DMS79 (cell line): ENCODE data around the gene KDM3A.

Experiments
- DNase-seq: peaks from one replicate; lab custom pipeline; 2025; lab: John Stamatoyannopoulos, UW

KDM3A gene, protein sequence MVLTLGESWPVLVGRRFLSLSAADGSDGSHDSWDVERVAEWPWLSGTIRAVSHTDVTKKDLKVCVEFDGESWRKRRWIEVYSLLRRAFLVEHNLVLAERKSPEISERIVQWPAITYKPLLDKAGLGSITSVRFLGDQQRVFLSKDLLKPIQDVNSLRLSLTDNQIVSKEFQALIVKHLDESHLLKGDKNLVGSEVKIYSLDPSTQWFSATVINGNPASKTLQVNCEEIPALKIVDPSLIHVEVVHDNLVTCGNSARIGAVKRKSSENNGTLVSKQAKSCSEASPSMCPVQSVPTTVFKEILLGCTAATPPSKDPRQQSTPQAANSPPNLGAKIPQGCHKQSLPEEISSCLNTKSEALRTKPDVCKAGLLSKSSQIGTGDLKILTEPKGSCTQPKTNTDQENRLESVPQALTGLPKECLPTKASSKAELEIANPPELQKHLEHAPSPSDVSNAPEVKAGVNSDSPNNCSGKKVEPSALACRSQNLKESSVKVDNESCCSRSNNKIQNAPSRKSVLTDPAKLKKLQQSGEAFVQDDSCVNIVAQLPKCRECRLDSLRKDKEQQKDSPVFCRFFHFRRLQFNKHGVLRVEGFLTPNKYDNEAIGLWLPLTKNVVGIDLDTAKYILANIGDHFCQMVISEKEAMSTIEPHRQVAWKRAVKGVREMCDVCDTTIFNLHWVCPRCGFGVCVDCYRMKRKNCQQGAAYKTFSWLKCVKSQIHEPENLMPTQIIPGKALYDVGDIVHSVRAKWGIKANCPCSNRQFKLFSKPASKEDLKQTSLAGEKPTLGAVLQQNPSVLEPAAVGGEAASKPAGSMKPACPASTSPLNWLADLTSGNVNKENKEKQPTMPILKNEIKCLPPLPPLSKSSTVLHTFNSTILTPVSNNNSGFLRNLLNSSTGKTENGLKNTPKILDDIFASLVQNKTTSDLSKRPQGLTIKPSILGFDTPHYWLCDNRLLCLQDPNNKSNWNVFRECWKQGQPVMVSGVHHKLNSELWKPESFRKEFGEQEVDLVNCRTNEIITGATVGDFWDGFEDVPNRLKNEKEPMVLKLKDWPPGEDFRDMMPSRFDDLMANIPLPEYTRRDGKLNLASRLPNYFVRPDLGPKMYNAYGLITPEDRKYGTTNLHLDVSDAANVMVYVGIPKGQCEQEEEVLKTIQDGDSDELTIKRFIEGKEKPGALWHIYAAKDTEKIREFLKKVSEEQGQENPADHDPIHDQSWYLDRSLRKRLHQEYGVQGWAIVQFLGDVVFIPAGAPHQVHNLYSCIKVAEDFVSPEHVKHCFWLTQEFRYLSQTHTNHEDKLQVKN (N-terminal part only)

DNA sequence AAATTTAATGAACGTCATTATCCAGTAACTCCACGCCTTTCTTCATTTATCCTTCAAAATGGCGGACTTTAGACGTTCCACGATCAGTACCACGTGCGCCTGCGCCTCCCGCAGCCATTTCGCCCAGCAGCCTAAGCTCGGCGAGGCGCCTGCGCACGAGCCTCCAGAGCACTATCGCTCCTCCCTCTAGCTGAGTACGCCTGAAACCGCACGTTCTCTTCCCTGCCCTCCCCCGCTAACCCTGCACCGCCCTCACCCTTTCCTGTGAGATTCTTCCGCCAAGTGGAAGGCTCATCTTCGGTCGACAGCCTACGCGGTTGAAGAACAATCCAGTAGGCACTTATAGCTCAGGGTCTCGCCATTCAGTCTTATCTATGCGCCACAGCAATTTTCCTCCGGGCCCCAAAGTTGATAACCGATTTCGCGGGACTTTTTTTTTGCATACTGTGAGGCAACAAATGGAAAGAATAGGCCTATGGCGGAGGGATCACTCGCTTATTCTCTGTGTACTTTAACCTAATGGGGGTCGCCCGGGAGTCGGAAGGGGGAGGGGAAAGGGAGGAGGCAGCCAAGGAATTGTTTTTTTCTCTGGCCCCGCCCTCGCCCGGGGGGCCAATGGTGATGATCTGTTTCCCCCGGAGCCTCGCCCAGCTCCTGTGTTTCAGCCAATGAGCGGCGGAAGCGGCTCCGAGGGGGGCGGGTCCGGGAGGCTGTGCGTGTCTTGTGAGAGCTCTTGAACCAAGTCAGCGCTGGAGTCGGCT, at the start of gene KDM3A:
KDM3A (plus strand) TSS at position 741 of the 761 bp plus-strand sequence. CDS start 677 bp downstream, outside the sequence.
- DNase-seq: peak; percentile 97

DNA sequence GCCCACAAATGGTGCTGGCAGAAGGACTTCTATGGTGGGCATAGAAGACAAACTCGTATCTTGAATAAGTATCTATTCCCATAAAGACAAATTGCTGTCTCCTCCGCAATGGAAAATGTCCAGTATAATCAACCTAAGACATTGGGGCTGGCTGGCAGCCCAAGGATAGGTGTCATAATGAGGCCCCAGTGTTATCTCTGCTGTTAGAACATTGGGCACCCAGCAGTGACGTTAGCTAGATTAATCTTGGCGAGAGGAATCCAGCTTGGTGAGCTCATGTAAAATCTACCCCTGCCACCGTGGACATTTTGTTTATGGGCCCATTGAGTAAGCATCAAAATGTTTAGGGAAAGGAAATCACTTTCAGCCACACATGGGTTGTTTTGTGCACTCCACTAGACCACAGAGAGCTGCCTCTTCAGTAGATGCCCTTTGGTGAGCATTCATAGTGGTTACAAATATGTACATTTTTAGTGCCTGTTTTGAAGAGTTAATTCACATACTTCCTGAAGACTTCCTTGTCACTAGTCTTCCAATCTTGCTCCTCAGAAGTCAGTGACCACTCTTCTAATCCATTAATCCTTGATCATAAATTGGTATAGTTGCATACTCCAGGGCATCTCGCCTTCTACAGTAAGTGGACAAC, 48.2 kb upstream of the KDM3A start:
- no peak for DNase-seq

DNA sequence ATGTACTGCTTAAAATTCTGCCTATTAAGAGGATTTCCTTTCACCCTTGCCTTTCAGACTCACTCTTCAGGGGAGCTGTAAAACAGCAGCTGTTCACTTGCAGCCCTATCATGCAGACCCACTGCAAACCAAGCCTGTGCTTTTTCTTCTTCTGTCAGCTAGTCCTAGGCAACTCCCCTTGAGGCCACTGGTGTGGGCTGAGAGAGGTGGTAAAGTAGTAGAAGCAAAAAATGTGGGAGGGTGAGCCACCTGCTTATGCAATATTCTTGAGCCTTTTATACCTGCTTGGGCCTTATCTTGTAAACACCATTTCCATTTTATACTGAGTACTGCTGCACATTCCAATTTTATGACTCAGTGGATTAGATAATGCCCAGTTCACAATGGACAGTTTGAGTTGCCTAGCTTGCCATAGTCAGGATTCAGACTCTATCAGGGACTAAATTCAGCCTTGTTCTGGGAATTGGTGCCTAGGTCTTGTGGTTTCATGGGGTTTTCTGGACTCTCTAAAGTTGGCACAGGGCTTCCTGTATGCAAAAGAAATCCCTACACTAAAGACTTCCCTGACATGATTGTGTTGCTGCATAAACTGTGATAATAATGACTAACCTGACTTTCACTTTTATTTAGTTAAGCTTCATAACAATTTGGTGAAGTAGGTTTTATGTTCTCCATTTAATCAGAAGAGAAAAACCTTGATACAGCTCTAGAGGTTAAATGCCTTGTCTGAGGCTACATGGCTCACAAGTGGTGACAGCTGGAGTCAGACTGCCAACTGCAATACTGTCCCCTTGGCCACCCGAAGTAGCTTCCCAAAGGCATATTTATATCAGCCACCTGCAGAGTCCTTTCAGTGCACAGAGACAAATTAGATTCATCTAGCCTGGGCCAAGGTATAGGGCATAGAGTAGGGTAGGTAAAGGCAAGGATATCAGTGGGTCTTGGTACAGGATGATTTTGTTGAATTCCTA, 47.4 kb upstream of the KDM3A start:
- peak; percentile 31 for DNase-seq

DNA sequence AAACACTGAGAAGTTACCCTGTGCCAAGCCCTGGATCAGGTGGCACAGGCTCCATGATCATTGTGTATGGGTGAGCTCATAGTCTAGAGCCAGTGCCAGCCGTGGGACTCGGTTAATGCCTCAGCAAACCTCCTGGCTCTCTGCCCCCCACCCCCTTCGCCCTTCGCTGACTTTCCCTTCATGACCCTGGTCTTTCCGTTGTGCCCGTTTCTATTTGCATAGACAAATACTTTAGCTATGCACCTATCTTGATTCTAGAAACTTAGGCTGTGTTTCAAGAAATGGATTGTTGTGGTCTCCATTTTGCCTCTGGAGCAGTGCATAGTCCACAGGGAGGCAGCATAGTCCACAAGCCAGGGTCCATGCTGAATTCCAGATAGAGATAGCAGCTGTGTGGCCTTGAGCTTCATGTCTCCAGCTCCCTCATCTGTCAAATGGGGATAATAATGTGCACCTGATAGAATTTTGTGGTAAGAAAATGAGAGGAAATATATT, 44.8 kb upstream of the KDM3A start:
- no peak for DNase-seq

DNA sequence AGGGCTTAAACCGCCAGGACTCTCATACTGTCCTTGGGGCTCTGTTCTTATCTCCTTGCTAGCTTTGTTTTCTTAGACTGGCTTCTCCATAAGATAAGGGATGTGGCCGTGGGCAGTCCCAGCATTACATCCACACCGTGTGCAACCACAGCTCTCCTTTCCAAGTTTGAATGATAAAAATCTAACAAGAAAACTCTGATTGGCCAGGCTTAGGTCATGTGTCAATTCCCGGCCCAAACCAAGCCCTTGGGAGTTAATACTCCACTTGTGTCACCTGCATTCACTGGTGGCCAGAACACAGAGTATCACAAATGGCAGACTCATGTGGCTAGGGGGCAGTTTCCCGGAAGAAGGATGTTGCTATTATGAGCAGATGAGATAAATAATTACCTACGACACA, 43.2 kb upstream of the KDM3A start:
- no peak for DNase-seq

DNA sequence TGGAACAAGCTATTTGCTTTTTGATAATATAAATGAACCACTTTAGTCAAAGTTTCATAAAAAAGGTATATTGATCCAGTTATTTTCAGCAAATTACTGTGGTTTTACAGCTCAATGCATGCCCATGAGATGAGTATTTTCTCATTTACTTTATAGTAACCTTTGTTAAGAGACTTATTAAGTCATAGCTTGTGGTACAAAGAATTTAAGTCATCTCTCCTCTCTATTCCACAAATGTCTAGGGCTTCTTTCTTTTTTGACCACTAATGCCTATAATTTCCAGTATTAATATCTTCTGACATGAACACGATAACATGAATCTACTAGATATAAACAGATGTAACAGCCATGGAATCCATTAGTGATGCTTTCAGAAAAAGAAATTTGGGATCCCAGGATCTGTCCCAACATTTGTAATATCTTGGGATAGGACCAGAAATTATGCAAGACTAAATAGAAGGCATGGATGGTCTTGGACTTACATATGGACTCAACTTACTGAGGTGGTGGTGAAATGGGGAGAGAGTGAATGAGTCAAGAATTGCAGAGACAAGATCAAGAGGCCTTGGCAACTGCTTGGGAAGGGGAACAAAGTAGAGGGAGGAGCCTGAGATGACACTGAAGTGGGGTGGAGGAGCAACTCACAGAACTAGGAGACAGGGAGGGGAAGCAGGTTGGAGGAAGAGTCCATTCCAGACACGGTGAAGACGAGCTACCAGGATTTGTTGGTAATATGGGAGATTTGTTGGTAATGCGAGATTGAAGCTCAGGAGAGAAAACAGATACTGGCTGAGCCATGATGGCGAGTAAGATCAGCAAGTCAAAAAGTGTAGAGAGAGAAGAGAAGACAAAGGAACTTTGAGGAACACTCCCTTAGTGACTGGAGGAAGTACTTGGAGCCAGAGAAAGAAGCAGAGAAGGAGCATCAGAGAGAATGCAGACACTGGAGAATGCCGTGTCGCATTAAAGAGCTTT, 42.4 kb upstream of the KDM3A start:
- no peak for DNase-seq

DNA sequence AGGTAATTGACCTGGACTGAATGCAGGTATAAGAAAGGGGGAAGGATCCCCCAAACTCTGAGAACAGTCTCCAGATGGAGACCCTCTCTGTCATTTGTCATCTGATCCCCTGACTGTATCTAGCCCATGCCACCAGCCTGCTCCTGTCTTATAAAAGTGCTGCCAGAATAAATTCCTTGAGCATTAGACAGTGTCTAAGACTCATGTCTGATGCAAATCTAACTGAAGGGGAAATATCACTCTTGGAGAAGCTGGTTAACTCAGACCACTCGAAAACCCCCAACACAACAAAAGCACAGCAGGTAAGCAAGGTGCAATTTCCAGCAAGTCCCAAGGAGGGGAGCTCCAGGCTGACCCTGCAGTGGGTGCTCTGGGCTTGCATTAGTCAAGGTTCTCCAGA, 40.9 kb upstream of the KDM3A start:
- DNase-seq: no peak

DNA sequence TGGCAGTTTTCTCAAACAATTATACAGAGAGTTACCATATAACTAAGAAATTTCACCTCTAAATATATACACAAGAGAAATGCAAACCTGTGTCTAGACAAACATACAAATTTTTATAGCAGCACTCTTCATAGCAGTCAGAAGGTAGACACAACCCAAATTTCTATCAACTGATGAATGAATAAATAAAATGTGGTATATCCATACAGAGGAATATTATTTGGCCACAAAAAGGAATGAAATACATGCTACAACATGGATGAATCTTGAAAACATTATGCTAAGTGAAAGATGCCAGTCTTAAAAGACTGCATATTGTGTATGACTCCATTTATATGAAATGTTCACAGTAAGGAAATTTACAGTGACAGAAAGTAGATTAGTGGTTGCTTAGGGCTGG, 30.6 kb upstream of the KDM3A start:
- DNase-seq: no peak

DNA sequence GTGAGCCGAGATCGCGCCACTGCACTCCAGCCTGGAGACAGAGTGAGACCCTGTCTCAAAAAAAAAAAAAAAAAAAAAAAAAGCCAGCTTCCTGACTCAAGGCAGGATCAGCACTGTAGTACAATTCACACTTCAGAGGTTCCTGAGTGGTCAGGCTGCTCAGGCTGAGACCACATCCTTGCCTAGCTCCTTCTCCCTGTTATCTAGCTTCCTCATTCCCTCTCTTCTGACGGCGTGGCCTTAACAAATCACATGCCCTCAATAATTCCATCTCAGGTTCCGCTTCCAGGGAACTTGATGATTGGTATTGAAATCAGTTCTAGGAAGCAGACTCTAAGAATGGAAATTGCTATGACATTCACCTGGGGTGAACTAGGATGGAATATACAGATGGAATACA, 29.8 kb upstream of the KDM3A start:
- DNase-seq: no peak

DNA sequence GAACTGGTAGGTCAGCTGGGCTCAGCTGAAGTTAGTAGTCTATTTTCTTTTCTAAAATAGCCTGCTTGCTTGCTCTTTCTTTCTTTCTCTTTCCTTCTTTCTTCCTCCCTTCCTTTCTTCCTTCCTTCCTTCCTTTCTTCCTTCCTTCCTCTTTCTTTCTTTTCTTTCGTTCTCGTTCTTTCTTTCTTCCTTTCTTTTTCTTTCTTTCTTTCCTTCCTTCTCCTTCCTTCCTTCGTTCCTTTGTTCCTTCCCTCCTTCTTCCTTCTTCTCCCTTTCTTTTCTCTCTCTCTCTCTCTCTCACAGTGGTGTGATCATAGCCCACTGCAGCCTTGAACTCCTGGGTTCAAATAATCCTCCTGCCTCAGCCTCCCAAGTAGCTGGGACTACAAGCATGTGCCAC, 29.2 kb upstream of the KDM3A start:
- DNase-seq: no peak

DNA sequence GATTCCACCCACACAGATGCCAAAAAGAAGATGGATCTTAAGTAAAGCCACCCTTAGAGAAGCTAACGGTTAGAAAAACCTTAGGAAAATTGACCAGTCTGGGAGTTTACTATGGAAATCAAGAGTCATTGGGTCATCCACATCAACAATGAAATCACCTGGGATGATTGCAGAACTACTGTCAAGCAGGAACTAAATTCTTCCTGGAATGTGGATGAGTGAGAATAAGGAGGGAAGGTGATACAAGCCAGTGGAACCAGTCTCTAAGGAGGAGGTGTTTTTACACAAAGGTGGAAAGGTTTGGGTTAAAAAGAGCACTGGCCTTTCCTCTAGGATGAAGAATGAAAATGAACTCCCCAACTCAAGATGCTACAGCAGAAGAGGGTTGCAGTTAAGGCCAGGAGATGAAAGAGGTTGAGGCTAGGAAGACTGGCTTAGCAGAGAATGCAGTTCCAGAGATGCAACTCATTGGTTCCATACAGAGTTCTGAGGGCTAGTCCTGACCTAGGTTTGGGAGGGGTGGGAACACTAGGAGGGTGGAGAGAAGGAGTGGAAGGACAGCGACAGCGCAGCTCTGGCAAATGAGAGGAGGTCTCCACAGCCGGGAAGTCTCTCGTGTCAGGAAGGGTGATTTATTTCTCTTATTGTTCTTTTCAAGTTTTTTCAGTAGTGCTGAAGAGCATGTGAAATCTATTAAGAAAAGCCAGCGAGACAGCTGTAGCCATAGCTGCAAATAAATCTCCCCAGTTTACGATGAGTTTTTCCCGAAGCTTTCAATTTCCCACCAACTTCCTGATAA, 27.7 kb upstream of the KDM3A start:
- DNase-seq: no peak

DNA sequence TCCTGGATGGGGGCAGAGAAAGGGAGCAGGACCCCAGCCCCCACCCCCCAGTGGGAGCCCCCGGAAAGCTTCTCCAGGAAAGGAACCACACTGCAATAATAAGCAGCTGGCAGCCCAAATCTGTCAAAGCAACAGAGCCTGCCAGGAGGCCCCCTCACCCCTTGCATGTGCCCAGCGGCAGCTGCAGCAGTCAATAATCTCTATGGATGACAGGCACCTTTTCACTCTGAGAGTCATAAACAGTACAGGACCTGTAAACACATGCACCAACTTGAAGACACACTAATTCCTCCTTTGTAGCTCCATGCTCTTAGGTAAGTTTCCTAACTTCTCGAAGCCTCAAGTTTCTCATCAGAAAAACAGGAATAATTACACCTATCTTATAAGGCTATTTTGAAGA, 26.2 kb upstream of the KDM3A start:
- DNase-seq: no peak

DNA sequence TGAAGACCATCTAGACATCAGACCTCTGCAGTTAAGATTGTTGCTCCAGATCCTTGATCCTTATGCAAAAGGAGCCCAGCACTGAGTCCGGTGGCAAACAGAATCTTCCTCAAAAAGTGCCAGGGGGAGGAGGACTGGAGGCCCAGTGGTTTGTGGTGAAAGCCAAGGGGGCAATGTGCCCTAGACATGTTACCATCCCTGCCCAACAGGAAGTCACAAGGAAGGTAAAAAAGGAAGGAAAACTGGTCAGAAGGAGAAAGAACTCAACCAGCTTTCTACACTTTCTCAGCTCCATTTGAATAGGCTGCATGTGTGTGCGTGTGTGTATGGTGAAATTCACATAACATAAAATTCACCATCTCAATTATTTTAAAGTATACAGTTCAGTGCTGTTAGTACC, 25.0 kb upstream of the KDM3A start:
- DNase-seq: no peak

DNA sequence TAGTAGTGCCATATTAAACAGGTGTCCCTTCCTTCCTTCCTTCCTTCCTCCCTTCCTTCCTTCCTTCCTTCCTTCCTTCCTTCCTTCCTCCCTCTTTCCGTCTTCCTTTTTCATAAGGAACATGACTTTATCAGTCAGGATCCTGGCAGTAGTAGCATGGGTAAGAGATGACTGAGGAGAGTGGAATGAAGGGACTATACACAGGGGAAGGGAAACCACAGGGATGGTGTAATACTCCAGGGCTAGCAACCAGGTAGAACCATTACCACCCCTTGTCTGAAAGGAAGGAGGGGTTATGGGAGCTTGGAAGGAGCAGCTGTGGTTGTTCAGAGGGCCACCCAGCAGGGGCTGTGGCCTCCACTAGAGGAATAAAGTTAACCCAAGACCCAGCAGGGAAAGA, 23.2 kb upstream of the KDM3A start:
- DNase-seq: no peak

DNA sequence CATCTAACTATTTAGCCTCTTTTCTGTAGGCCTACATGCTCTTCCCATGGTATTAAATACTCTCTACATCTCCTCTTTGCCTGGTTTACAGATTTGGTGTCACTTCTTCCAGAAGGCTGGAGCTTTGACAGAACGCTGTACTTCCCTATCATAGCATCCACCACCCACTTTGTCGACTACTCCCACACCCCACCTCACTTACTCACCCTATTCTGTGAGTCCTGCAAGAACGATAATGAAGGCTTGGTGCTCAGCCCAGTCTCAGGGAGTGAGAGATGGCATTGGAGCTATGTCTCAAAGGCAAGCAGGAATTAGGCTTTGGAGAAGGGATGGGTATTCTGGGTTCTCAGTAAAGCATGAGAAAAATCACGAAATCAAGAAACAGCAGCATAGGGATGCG, 20.3 kb upstream of the KDM3A start:
- no peak for DNase-seq

DNA sequence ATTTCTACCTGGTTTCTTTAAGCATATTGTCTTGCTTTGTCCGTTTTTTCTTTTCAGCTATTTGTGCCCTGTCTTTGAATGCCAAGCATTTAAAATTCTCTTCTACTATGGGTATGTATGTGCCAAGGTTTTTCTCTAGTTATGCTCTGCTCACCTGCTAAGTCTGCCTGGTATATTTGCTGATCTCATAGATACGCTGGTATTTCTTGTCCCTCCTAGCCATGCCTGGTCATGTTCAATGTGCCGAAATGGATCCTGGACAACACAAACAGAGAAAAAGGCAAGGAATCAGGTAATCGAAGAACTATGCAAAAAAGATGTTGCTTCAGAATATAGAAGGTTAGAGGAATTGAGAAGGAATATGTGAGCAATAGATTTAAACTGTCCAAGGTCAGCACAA, 14.9 kb upstream of the KDM3A start:
- DNase-seq: no peak

DNA sequence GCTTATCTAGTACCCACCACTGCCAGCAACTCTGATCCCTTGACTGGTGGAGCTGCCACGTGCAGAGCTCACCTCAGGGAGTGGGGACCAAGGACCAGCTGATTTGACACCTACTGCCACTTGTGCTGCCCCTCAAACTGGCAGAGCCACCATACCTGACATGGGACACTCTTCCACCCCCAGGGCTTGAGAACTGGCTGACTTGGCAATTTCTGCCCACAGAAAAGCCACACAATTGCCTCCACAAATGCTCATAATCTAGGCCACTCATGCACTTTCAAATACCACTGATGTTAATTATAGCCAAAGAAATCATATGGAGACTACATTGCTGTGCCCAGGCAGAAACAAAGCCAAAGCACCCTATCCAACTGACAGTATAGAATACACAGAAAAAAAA, 11.8 kb upstream of the KDM3A start:
- DNase-seq: no peak

DNA sequence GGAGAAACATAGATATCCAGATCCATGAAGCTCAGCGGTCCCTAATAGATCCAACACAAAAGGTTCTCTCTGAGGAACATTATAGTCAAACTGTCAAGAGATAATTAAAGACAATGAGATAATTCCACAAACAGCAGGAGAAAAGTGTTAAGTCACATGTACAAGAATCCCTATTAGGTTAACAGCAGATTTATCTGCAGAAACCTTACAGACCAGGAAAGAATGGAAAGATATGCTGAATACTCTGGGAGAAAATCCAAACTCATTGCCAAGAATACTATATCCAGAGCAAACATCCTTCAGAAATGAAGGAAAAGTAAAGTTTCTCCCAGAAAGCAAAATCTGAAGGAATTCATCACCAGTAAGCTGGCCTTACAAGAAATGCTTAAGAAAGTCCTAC, 10.8 kb upstream of the KDM3A start:
- DNase-seq: no peak
